IPS-NIHi11 (cell line): ENCODE measurements around the gene APOE.
"Not testable (repeated sequence)": the region's sequence is repeated elsewhere in the genome, so short reads cannot be mapped to it uniquely, and the experiment has no call there.

Source experiments
- DNase-seq: peaks from one replicate; pipeline ENCODE4 v3.0.0; 2012; ENCODE audit warnings: mixed read lengths, low spot score

APOE gene

DNA sequence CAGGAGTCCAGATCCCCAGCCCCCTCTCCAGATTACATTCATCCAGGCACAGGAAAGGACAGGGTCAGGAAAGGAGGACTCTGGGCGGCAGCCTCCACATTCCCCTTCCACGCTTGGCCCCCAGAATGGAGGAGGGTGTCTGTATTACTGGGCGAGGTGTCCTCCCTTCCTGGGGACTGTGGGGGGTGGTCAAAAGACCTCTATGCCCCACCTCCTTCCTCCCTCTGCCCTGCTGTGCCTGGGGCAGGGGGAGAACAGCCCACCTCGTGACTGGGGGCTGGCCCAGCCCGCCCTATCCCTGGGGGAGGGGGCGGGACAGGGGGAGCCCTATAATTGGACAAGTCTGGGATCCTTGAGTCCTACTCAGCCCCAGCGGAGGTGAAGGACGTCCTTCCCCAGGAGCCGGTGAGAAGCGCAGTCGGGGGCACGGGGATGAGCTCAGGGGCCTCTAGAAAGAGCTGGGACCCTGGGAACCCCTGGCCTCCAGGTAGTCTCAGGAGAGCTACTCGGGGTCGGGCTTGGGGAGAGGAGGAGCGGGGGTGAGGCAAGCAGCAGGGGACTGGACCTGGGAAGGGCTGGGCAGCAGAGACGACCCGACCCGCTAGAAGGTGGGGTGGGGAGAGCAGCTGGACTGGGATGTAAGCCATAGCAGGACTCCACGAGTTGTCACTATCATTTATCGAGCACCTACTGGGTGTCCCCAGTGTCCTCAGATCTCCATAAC lies at the start of gene APOE:
TSS of gene APOE (plus strand) at position 360 of the 724 bp plus-strand sequence. CDS start 829 bp downstream, outside the sequence.
- DNase-seq = peak; percentile 66

DNA sequence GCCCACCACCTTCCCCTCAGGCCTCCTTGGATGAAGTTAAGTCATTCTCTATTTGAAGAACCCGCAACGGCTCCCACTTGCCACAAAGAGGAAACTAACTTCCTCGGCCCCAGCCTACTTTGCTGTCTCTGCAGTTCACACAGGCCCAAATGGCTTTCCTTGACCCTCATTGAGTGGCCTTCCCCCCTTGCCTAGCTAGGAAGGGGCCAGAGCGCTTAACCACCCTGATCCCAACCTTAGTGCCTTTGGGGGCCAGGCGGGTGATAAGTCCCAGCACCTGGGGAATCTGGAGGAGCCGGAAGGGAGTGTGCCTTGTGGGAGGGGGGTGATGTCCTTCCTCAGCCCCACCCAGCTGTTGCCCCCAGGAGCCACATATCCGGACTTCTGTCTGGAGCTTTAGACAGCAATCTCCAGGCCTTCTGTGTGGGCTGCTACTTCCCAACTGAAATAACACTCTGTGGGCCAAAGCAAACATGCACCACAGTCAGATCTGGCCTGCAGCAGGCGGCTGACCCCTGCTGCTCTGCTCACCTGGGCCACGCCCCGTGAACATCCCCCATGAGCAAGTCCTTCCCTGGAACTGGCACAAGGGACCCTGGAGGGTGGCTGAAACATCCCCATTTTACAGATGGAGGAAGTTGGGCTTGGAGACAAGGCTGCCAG lies 49.0 kb upstream of the APOE start:
- DNase-seq = no peak

DNA sequence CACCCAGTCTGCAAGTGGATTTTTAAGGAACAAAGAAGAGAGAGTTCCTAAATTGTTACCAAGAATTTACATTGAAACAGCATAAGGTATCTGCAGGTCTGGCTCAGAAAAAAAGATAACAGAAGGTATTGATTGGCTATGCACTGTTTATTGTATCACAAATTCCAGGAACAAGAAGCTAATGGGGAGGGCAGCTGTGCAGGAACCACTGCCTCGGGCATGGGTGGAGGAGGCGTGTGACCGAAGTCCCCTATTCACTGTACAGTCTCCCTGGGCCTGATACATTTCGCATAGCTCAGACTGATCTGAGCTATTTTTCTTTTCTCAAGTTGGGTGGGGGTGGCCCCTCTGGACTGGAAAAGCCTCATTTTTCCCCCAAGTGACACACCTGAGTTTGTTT lies 47.8 kb upstream of the APOE start:
- DNase-seq = no peak

DNA sequence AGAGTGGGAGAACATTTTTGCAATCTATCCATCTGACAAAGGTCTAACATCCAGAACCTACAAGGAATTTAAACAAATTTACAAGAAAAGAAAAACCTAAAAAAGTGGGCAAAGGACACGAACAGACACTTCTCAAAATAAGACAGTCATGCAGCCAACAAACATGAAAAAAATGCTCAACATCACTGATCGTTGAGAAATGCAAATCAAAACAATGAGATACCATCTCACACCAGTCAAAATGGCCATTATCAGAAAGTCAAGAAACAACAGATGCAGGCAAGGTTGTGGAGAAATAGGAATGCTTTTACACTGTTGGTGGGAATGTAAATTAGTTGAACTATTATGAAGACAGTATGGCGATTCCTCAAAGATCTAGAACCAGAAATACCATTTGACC lies 44.0 kb upstream of the APOE start:
- DNase-seq = not testable (repeated sequence)

DNA sequence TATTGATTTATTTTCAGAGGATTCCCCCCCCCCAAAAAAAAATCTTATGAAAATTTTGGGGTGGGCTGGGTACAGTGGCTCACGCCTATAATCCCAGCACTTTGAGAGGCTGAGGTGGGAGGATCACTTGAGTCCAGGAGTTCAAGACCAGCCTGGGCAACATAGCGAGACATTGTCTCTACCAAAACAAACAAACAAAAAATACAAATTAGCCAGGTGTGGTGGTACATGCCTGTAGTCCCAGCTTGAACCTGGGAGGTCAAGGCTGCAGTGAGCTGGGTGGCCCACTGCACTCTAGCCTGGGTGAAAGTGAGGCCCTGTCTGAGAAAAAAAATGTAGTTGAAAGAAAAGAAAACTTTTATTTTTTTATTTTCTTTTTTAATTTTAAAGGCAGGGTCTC lies 41.6 kb upstream of the APOE start:
- no peak for DNase-seq

DNA sequence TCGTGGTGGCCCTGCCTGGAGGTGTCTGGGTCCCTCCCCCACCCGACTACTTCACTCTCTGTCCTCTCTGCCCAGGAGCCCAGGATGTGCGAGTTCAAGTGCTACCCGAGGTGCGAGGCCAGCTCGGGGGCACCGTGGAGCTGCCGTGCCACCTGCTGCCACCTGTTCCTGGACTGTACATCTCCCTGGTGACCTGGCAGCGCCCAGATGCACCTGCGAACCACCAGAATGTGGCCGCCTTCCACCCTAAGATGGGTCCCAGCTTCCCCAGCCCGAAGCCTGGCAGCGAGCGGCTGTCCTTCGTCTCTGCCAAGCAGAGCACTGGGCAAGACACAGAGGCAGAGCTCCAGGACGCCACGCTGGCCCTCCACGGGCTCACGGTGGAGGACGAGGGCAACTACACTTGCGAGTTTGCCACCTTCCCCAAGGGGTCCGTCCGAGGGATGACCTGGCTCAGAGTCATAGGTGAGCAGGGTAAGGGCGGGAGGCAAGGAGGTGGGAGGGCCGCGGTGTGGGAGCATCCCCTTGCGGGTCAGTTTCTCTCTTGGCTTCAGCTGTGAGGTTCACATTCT lies 40.3 kb upstream of the APOE start:
- DNase-seq = no peak

DNA sequence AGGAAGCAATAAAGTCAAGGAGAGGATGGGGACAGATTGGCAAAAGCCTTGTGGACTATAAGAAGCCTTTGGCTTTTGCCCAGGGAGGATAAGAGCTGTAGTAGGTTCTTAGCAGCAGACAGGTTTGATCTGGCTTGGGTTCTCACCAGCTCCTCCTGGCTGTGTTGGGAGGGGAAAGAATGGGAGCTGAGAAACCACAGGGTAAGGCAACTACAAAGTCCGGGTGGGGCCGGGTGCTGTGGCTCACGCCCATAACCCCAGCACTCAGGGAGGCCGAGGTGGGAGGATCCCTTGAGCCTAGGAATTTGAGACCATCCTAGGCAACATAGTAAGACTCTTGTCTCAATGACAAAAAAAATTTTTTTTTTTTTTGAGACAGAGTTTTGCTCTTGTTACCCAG lies 38.9 kb upstream of the APOE start:
- DNase-seq = no peak

DNA sequence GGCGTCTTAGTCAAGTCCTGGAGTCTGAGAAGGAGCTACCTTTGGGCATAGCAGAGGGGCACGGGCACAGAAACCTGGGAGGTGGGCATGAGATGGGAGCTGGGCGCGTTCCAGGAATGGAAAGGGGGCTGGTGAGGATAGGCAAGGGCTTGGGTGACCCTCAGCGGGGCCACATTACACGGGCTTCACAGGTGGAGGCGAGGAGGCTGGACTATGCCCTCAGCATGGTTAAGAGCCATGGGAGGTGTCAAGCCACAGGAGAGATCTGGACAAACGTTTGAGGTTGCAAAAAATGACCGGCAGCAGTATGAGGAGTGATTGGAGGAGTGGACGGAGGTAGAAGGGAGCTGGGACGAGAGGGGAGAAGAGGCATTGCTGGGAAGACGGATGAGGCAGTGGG lies 38.0 kb upstream of the APOE start:
- no peak for DNase-seq

DNA sequence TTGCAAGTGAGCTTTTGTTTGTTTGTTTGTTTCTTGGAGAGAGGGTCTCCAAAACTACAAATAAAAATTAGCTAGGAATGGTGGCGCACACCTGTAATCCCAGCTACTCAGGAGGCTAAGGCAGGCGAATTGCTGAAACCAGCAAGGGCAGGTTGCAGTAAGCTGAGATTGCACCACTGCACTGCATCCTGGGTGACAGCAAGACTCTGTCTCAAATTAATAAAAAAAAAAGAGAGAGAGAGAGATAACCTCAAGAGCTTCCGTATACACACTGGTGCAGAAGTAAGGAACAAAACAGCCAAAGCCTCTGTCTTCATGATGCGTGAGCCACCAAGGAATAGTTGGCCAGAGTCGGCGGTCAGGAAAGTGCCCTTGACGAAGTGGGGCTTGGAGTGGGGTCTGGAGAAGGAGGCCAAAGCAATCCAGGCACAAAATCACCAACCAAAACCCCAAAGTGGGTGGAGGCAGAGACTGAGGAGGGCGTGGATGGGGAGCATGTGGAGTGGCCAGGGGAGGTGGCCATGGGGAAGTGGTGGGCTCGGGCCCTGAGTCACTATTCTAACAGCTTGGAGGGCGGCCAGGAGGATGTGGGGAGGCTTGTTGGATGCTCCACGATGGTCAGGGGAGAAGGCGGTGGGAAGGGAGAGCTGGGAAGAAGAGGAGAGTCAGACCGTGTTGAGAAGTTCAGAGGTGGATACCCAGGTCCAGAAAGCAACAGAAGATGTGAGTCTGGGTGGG lies 35.7 kb upstream of the APOE start:
- DNase-seq = no peak

DNA sequence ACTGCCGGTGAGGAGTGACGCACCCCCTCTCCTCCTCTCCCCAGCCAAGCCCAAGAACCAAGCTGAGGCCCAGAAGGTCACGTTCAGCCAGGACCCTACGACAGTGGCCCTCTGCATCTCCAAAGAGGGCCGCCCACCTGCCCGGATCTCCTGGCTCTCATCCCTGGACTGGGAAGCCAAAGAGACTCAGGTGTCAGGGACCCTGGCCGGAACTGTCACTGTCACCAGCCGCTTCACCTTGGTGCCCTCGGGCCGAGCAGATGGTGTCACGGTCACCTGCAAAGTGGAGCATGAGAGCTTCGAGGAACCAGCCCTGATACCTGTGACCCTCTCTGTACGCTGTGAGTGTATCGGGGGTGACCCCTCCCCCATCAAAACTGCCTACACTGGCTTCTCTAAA lies 33.8 kb upstream of the APOE start:
- DNase-seq = no peak

DNA sequence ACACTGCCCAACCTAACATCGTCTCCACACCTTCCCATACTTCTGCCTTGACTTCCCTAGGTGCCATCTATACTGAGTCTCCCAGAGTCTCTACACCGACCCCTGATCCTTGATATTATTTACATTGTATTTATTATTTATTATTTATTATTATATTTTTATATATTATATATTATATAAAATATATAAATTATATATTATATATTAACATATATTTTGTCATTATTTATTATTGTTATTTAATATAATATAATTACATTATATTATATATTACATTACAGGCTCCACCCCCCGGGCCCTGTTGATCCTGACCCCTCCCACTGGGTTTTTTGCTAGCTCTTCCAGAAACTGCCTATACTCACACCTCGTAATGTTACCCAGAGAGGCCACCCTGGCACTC lies 32.9 kb upstream of the APOE start:
- no peak for DNase-seq

DNA sequence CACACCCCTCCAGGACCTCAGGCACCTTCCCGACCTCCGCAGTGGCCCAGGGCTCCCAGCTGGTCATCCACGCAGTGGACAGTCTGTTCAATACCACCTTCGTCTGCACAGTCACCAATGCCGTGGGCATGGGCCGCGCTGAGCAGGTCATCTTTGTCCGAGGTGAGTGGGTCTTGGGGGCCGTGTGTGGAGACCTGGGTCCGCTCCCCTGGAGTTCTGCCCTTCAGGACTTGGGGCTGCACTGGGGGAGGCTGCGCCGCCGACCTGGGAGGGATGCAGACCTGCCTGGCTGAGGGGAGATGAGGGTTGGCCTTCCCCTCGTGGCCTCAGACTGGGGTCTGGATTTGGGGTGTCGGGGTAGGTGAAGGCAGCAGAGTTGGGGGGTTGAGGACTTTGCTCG lies 31.3 kb upstream of the APOE start:
- no peak for DNase-seq

DNA sequence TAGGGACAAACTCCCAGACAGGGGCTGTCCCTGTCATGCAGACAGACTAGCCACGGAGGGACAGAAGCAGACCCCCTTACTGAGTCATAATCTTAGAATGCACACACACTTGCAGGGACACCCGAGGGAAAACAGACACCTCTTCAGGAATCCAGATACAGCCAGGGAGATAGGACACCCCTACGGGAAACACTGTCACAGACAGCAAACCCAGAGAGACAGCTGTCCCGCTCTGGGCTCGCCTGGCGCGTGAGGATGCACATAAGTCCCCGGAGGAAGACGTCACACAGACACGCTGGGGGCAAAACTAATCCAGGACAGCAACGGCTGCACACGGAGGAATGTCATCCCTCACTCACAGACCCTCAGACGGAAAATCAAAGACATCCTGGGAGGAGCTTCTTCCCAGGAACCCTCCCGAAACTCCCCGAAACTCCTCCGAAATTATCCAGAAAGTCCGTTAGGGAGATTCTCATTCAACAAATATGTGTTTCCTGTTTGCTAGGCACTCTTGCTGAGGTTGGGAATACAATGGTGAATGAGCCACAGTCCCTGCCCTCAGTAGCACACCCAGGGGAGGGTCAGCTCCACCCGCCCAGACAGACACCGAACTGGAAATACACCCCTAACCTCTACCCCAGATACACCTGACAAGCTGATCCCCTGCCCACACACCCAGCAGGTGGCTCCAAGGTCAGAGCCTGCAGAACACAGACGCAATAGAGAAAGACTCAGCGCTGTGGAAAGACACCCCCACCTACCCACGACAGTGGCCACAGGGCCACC lies 29.7 kb upstream of the APOE start:
- DNase-seq = no peak

DNA sequence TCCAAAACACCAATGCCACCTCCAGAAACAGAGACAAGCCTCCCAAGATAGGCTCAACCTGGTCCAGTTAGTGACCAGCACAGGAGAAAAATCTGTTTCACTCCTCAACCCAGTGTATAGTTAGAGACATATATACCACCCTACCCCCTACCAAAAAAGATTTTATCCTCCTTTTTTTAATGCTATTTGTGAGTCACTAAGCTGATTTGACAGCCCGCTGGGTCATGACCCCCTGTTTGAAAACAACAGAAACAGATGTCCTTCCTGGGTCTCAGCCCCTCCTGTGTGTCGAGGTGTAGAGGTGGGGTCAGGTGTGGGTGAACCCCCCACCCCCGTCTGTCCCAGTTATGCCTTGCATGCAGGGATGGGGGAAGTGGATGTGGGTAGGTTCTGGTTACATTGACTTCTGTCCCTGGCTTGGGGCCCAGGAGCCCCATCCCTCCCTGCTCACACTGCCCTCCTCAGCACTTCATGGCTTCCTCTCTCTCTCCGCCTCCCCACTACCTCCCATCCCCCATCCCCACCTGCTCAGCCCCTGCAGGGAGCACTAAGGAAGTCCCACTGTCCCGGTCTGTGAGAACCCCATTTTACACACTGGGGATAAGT lies 28.6 kb upstream of the APOE start:
- DNase-seq = no peak

DNA sequence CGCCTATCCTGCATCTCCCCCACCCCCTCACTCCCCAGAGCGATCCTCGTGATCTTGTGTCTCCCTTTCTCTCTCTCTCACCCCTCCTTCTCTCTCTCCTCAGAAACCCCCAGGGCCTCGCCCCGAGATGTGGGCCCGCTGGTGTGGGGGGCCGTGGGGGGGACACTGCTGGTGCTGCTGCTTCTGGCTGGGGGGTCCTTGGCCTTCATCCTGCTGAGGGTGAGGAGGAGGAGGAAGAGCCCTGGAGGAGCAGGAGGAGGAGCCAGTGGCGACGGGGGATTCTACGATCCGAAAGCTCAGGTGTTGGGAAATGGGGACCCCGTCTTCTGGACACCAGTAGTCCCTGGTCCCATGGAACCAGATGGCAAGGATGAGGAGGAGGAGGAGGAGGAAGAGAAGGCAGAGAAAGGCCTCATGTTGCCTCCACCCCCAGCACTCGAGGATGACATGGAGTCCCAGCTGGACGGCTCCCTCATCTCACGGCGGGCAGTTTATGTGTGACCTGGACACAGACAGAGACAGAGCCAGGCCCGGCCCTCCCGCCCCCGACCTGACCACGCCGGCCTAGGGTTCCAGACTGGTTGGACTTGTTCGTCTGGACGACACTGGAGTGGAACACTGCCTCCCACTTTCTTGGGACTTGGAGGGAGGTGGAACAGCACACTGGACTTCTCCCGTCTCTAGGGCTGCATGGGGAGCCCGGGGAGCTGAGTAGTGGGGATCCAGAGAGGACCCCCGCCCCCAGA lies 27.3 kb upstream of the APOE start:
- no peak for DNase-seq

DNA sequence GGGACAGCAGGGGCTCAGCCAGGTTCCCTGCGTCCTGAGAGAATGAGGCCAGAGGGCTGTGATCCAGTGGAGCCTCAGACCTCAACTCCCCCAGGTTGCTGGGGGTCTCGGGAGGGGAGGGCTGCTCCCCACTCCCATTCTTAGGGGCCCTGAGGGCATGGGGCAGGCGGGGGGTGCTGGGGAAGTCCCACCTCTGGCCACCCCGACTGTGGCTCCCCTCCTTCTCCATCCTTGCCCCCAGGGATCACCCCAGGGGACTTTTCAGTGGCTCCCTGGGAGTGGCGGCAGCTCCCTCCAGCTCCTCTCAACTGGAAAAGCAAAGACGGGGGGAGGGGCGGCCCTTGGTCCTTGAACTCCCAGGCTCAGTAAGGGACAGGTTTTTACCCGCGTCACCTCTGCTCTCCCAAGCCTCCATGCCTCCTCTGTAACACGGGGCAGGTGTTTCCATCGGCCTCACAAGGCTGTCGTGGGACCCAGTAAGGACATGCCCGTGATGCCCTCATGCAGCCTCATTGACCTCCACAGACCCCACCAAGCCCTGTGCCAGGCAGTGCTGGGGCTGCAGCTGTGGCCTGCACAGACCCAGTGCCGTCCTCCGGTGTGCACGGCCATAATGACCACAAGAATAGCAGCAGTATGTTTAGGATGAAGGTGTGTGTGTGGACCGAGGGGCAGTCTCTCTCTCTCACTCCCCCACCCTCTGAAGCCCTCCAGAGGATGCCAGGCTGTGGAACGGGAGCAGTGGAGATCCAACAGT lies 26.1 kb upstream of the APOE start:
- no peak for DNase-seq

DNA sequence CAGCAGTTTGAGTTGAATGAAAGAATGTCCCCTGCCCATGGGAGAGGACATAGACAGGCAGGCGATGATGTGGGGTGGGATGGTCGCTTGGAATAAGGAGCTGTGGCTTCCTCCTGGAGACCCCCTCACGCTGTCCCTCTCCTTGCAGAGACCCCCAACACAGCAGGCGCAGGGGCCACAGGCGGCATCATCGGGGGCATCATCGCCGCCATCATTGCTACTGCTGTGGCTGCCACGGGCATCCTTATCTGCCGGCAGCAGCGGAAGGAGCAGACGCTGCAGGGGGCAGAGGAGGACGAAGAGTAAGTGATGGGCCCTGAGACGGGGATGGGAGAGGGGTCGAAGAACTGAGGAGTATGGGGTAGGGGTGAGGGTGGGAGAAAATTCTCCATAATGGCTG lies 23.5 kb upstream of the APOE start:
- DNase-seq = no peak

DNA sequence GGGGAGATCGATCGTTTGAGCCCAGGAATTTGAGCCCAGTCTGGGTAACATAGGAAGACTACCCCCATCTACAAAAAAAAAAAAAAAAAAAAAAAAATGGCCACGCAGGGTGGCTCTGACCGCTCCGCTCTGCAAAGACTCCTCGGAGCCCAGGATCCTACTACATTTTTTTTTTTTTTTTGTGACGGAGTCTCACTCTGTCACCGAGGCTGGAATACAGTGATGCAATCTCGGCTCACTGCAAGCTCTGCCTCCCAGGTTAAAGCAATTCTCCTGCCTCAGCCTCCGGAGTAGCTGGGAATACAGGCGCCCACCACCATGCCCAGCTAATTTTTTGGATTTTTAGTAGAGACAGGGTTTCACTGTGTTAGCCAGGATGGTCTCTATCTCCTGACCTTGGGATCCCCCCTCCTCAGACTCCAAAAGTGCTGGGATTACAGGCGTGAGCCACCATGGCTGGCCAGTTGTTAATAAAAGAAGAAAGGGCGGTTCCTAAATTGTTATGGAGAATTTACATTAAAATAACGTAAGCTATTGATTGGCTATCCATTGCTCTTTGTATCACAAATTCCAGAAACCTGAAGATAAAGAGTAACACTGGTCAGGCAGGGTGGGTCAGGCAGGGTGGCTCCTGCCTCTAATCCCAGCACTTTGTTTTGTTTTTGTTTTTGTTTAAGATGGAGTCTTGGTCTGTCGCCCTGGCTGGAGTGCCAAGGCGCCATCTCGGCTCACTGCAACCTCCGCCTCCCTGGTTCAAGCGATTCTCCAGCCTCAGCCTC lies 22.8 kb upstream of the APOE start:
- not testable (repeated sequence) for DNase-seq

DNA sequence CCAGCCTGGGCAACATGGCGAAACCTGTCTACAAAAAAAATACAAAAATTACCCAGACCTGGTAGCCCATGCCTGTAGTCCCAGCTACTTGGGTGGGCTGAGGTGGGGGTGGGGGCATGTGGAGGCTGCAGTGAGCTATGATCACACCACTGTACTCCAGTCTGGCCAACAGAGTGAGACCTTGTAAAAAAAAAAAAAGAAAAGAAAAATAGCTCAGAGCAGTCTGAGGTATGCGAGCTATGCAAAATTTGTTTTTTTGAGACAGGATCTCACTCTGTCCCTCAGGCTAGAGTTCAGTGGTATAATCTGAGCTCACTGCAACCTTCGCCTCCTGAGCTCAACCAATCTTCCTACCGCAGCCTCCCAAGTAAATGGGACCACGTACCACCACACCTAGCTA lies 21.7 kb upstream of the APOE start:
- no peak for DNase-seq
